ENCODE data around the gene TDRD7.

TDRD7 gene

GRCh38 chr9:97388721-97389238 lies 23.1 kb upstream of the TDRD7 start:
- H3K4me3 ChIP-seq (ENCODE audit: low read depth, low read length): no peak overlapping the region
- no peaks in the 10 kb centered on the region for H3K79me2 ChIP-seq (ENCODE audit: control insufficient read depth, insufficient read depth, low read length, unreplicated experiment)
- no peak overlapping the region for H2AFZ ChIP-seq (ENCODE audit: low read length, unreplicated experiment)
- peaks cover 6% of the 10 kb centered on the region for H3K4me1 ChIP-seq (ENCODE audit: control insufficient read depth, insufficient read depth, low read length, unreplicated experiment)
- H3K36me3 ChIP-seq (ENCODE audit: insufficient read depth, low read length): no peaks in the 10 kb centered on the region
- no peak overlapping the region for H3K27ac ChIP-seq (ENCODE audit: low read depth, low read length)
- peaks cover 38% of the 10 kb centered on the region for H3K27me3 ChIP-seq (ENCODE audit: insufficient read depth, low read length)

- Histone ChIP-seq H3K4me3 (ENCODE audit: low read depth, low read length) (no peak overlapping the region), H3K79me2 (ENCODE audit: control insufficient read depth, insufficient read depth, low read length, unreplicated experiment) (no peaks in the 10 kb centered on the region), H3K27me3 (ENCODE audit: insufficient read depth, low read length) (peaks cover 42% of the 10 kb centered on the region), H2AFZ (ENCODE audit: low read length, unreplicated experiment) (no peak overlapping the region), H3K4me1 (ENCODE audit: control insufficient read depth, insufficient read depth, low read length, unreplicated experiment) (peaks cover 6% of the 10 kb centered on the region), H3K36me3 (ENCODE audit: insufficient read depth, low read length) (no peaks in the 10 kb centered on the region), H3K27ac (ENCODE audit: low read depth, low read length) (no peak overlapping the region)
Measured at GRCh38 chr9:97389249-97389648, 22.6 kb upstream of the TDRD7 start.

GRCh38 chr9:97390791-97391406 lies 21.0 kb upstream of the TDRD7 start:
- Histone ChIP-seq H3K4me1 (ENCODE audit: control insufficient read depth, insufficient read depth, low read length, unreplicated experiment) (peaks cover 6% of the 10 kb centered on the region), H3K4me3 (ENCODE audit: low read depth, low read length) (no peak overlapping the region), H3K27ac (ENCODE audit: low read depth, low read length) (no peak overlapping the region), H2AFZ (ENCODE audit: low read length, unreplicated experiment) (no peak overlapping the region), H3K79me2 (ENCODE audit: control insufficient read depth, insufficient read depth, low read length, unreplicated experiment) (no peaks in the 10 kb centered on the region), H3K36me3 (ENCODE audit: insufficient read depth, low read length) (no peaks in the 10 kb centered on the region), H3K27me3 (ENCODE audit: insufficient read depth, low read length) (peaks cover 47% of the 10 kb centered on the region)

GRCh38 chr9:97394881-97395280 lies 17.0 kb upstream of the TDRD7 start:
- Histone ChIP-seq H3K79me2 (ENCODE audit: control insufficient read depth, insufficient read depth, low read length, unreplicated experiment) (no peaks in the 10 kb centered on the region), H3K4me1 (ENCODE audit: control insufficient read depth, insufficient read depth, low read length, unreplicated experiment) (no peaks in the 10 kb centered on the region), H3K27me3 (ENCODE audit: insufficient read depth, low read length) (peaks cover 47% of the 10 kb centered on the region), H2AFZ (ENCODE audit: low read length, unreplicated experiment) (no peak overlapping the region), H3K4me3 (ENCODE audit: low read depth, low read length) (no peak overlapping the region), H3K36me3 (ENCODE audit: insufficient read depth, low read length) (no peaks in the 10 kb centered on the region), H3K27ac (ENCODE audit: low read depth, low read length) (no peak overlapping the region)

GRCh38 chr9:97395745-97396144 lies 16.2 kb upstream of the TDRD7 start:
- Histone ChIP-seq H3K27me3 (ENCODE audit: insufficient read depth, low read length) (peaks cover 40% of the 10 kb centered on the region), H3K4me3 (ENCODE audit: low read depth, low read length) (no peak overlapping the region), H3K4me1 (ENCODE audit: control insufficient read depth, insufficient read depth, low read length, unreplicated experiment) (no peaks in the 10 kb centered on the region), H3K79me2 (ENCODE audit: control insufficient read depth, insufficient read depth, low read length, unreplicated experiment) (no peaks in the 10 kb centered on the region), H3K27ac (ENCODE audit: low read depth, low read length) (no peak overlapping the region), H3K36me3 (ENCODE audit: insufficient read depth, low read length) (no peaks in the 10 kb centered on the region), H2AFZ (ENCODE audit: low read length, unreplicated experiment) (no peak overlapping the region)

- Histone ChIP-seq H3K36me3 (ENCODE audit: insufficient read depth, low read length) (no peaks in the 10 kb centered on the region), H3K4me1 (ENCODE audit: control insufficient read depth, insufficient read depth, low read length, unreplicated experiment) (no peaks in the 10 kb centered on the region), H3K79me2 (ENCODE audit: control insufficient read depth, insufficient read depth, low read length, unreplicated experiment) (no peaks in the 10 kb centered on the region)
Measured at GRCh38 chr9:97396256-97396655, 15.6 kb upstream of the TDRD7 start.

GRCh38 chr9:97397220-97397619 lies 14.7 kb upstream of the TDRD7 start:
- H2AFZ ChIP-seq (ENCODE audit: low read length, unreplicated experiment): no peak overlapping the region
- no peaks in the 10 kb centered on the region for H3K79me2 ChIP-seq (ENCODE audit: control insufficient read depth, insufficient read depth, low read length, unreplicated experiment)
- peaks cover 27% of the 10 kb centered on the region for H3K27me3 ChIP-seq (ENCODE audit: insufficient read depth, low read length)
- H3K4me1 ChIP-seq (ENCODE audit: control insufficient read depth, insufficient read depth, low read length, unreplicated experiment): no peaks in the 10 kb centered on the region
- H3K4me3 ChIP-seq (ENCODE audit: low read depth, low read length): no peak overlapping the region
- no peak overlapping the region for H3K27ac ChIP-seq (ENCODE audit: low read depth, low read length)
- no peaks in the 10 kb centered on the region for H3K36me3 ChIP-seq (ENCODE audit: insufficient read depth, low read length)

More at GRCh38 chr9:97396256-97396655, 15.6 kb upstream of the TDRD7 start:
- Histone ChIP-seq H3K27ac (ENCODE audit: low read depth, low read length) (no peak overlapping the region), H3K27me3 (ENCODE audit: insufficient read depth, low read length) (peaks cover 35% of the 10 kb centered on the region), H2AFZ (ENCODE audit: low read length, unreplicated experiment) (no peak overlapping the region), H3K4me3 (ENCODE audit: low read depth, low read length) (no peak overlapping the region)

GRCh38 chr9:97398999-97399758 lies 12.7 kb upstream of the TDRD7 start:
- Histone ChIP-seq H3K79me2 (ENCODE audit: control insufficient read depth, insufficient read depth, low read length, unreplicated experiment) (no peaks in the 10 kb centered on the region), H3K36me3 (ENCODE audit: insufficient read depth, low read length) (no peaks in the 10 kb centered on the region), H3K4me1 (ENCODE audit: control insufficient read depth, insufficient read depth, low read length, unreplicated experiment) (no peaks in the 10 kb centered on the region), H3K4me3 (ENCODE audit: low read depth, low read length) (no peak overlapping the region), H3K27me3 (ENCODE audit: insufficient read depth, low read length) (peaks cover 19% of the 10 kb centered on the region), H3K27ac (ENCODE audit: low read depth, low read length) (no peak overlapping the region), H2AFZ (ENCODE audit: low read length, unreplicated experiment) (no peak overlapping the region)

GRCh38 chr9:97403746-97404316 lies 8.1 kb upstream of the TDRD7 start:
- Histone ChIP-seq H3K27ac (ENCODE audit: low read depth, low read length) (no peak overlapping the region), H3K79me2 (ENCODE audit: control insufficient read depth, insufficient read depth, low read length, unreplicated experiment) (no peaks in the 10 kb centered on the region), H3K4me1 (ENCODE audit: control insufficient read depth, insufficient read depth, low read length, unreplicated experiment) (no peaks in the 10 kb centered on the region), H3K4me3 (ENCODE audit: low read depth, low read length) (no peak overlapping the region), H3K36me3 (ENCODE audit: insufficient read depth, low read length) (no peaks in the 10 kb centered on the region), H3K27me3 (ENCODE audit: insufficient read depth, low read length) (peaks cover 57% of the 10 kb centered on the region), H2AFZ (ENCODE audit: low read length, unreplicated experiment) (no peak overlapping the region)

- H3K36me3 ChIP-seq (ENCODE audit: insufficient read depth, low read length): no peaks in the 10 kb centered on the region
- H3K79me2 ChIP-seq (ENCODE audit: control insufficient read depth, insufficient read depth, low read length, unreplicated experiment): no peaks in the 10 kb centered on the region
- no peaks in the 10 kb centered on the region for H3K4me1 ChIP-seq (ENCODE audit: control insufficient read depth, insufficient read depth, low read length, unreplicated experiment)
- H2AFZ ChIP-seq (ENCODE audit: low read length, unreplicated experiment): no peak overlapping the region
- peaks cover 74% of the 10 kb centered on the region for H3K27me3 ChIP-seq (ENCODE audit: insufficient read depth, low read length)
- no peak overlapping the region for H3K27ac ChIP-seq (ENCODE audit: low read depth, low read length)
- H3K4me3 ChIP-seq (ENCODE audit: low read depth, low read length): no peak overlapping the region
Measured at GRCh38 chr9:97405551-97405950, 6.3 kb upstream of the TDRD7 start.

Data from ACC112 (cell line).